Measurements from ENCODE around the gene KDM8. TPM values are rescaled to one million over a fixed set of nuclear protein-coding genes. Genes with fewer than 3 reads are reported as not detected.

Gene KDM8
- 2.2 to 3.3 TPM (median 2.4 TPM) in 5 replicates for total RNA-seq (2022; extraction: Qiagen RNA extraction)

DNA sequence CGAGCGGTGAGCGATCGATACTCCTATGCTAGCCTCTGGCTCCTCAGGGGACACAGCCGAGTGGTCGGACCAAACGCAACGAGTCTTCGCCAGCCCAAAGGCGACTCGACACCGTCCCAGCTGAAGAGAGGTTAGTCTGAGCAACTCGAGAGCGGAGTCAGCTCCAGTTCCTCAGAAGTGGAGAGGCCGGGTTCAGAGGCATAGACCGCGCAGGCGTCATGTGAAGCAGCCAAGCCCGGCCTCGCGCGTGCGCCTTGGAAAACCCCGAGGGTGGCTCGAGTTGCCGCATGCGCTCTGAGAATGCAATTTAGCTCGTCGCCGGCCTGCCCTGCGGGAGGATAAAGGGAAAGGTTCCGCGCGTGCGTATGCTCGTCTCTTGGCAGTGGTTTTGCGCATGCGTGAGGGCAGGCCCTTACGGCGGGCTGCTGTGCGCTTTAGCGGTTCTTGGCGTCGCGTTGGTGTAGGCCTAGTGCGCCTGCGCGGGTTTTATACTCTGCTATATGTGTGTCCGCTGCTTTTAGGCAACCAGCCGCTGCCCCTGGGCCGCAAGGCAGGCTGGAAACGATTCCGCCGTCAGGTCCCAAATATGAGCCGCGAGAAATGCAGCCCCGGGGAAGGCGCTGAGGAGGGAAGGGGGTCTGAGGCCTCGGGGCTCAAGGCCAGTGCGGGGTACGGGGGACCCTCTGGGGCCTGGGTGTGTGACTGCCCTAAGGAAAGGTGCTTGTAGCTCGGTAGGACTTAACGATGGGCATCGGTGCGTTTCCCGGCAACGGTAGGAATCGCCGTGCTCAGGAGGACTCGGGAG is at the start of gene KDM8:
TSS of gene KDM8 (plus strand) at position 20 of the 805 bp plus-strand sequence. CDS start 6,598 bp downstream, outside the sequence.

DNA sequence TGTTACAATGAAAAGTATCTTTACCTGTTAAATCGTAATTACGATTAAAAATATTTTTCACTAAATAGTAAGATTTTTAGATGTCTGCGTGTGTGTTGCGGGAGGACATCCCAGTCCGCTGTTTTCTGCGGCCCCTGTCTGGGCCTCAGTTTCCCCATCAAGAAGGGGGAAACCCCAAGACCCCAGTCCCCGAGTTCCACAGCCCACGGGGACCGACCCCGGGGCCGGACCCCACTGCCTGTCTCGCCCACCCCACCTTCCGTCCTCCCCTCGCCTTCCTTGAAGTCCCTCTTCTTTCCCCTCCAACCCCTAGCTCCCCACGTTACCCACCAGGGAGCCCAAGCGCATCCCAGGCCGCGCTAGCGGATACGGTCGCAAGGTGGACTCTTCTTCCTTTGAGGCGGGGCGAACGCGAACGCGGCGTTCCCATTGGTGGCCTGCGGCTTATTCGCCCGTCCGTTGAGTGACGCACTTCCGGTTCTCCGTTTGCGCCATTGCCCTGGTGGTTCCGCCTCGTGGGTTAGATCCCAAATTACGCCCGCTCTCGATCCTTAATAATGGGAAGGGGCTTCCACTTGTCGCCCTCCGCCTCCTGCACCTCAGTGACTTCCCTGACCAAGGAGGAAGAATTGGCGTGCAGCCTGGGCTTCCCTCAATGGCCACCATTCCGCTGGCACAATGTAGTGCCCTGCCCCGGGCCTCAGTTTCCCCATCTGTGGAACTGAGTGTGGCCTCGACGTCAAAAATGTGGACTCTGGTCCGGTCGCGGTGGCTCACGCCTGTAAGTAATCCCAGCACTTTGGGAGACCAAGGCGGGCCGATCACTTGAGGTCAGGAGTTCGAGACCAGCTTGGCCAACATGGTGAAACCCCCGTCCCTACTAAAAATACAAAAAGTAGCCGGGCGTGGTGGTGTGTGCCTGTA is 65.3 kb downstream of the KDM8 start, which contains the start of gene NSMCE1:
TSS of gene NSMCE1 (minus strand) at position 397 of the 924 bp plus-strand sequence. CDS start 11,202 bp downstream, outside the sequence.

Other genes starting within 250 kb of the KDM8 start
- gene C16orf82, start 136.6 kb upstream of the KDM8 start, total RNA-seq (2022; extraction: Qiagen RNA extraction), result not detected in 5 replicates
- gene NSMCE1, start 65.2 kb downstream of the KDM8 start, total RNA-seq (2022; extraction: Qiagen RNA extraction), result 55.6 to 63.8 TPM (median 60.2 TPM) in 5 replicates
- 36.7 to 50.0 TPM (median 42.5 TPM) in 5 replicates for gene IL4R, start 110.4 kb downstream of the KDM8 start, total RNA-seq (2022; extraction: Qiagen RNA extraction)
- gene IL21R, start 198.6 kb downstream of the KDM8 start, total RNA-seq (2022; extraction: Qiagen RNA extraction), result 0.03 TPM in 1 of 5 replicates, not detected in the others